ENCODE results near the gene MEDAG.

The MEDAG gene

GRCh38 chr13:30872685-30873461, 33.2 kb upstream of the MEDAG start:
- no peak overlapping the region for H3K4me3 ChIP-seq (ENCODE audit: low read depth, low read length)
- no peak for TF ChIP-seq CTCF (IDR thresholded peaks at IDR 0.05; ENCODE audit: insufficient read depth, low read depth, low read length, missing control alignments)
- DNase-seq (ENCODE audit: low read depth) = no peak

- H3K4me3 ChIP-seq (ENCODE audit: low read depth, low read length) = no peak overlapping the region
- TF ChIP-seq CTCF (IDR thresholded peaks at IDR 0.05; ENCODE audit: insufficient read depth, low read depth, low read length, missing control alignments) = no peak
- DNase-seq (ENCODE audit: low read depth) = no peak
Measured at GRCh38 chr13:30873499-30873898, 32.6 kb upstream of the MEDAG start.

GRCh38 chr13:30874111-30874510, 32.0 kb upstream of the MEDAG start:
- TF ChIP-seq CTCF (IDR thresholded peaks at IDR 0.05; ENCODE audit: insufficient read depth, low read depth, low read length, missing control alignments) = no peak
- DNase-seq (ENCODE audit: low read depth) = no peak
- no peak overlapping the region for H3K4me3 ChIP-seq (ENCODE audit: low read depth, low read length)

- TF ChIP-seq CTCF (IDR thresholded peaks at IDR 0.05; ENCODE audit: insufficient read depth, low read depth, low read length, missing control alignments) = no peak
- no peak overlapping the region for H3K4me3 ChIP-seq (ENCODE audit: low read depth, low read length)
- no peak for DNase-seq (ENCODE audit: low read depth)
Measured at GRCh38 chr13:30874561-30874960, 31.5 kb upstream of the MEDAG start.

GRCh38 chr13:30877335-30877734, 28.7 kb upstream of the MEDAG start:
- DNase-seq (ENCODE audit: low read depth) = no peak

GRCh38 chr13:30880151-30880855, 25.8 kb upstream of the MEDAG start:
- no peak for DNase-seq (ENCODE audit: low read depth)
- TF ChIP-seq CTCF (IDR thresholded peaks at IDR 0.05; ENCODE audit: insufficient read depth, low read depth, low read length, missing control alignments) = no peak
- H3K4me3 ChIP-seq (ENCODE audit: low read depth, low read length) = no peak overlapping the region

More at GRCh38 chr13:30877335-30877734, 28.7 kb upstream of the MEDAG start:
- no peak for TF ChIP-seq CTCF (IDR thresholded peaks at IDR 0.05; ENCODE audit: insufficient read depth, low read depth, low read length, missing control alignments)
- H3K4me3 ChIP-seq (ENCODE audit: low read depth, low read length) = no peak overlapping the region
